Superior temporal gyrus (tissue), 1 donor: ENCODE measurements around the gene KCNK17.

ENCODE experiments used
- DNase-seq: peaks from one replicate; pipeline ENCODE4 v3.0.0-alpha.2; 2016; ENCODE audit errors: extremely low spot score

The KCNK17 gene

DNA sequence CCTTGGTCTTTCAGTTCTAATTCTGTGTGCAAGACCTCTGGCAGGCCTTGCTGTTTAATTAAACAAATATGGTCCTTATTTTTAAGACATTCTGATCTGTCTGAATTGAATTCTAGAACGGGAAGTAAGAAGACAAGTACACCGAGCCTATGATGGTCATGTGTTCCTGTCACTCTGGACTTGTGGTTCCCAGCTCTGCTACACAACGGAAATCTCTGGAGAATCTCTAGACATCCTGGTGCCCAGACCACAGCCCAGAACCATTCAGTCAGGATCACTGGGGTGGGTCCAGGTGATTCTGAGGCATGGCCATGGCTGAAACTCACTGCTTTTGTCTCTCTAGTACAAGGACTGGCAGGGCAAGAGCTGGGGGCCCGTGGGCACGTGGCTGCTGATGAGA, 24.2 kb upstream of the KCNK17 start:
- no peak for DNase-seq

DNA sequence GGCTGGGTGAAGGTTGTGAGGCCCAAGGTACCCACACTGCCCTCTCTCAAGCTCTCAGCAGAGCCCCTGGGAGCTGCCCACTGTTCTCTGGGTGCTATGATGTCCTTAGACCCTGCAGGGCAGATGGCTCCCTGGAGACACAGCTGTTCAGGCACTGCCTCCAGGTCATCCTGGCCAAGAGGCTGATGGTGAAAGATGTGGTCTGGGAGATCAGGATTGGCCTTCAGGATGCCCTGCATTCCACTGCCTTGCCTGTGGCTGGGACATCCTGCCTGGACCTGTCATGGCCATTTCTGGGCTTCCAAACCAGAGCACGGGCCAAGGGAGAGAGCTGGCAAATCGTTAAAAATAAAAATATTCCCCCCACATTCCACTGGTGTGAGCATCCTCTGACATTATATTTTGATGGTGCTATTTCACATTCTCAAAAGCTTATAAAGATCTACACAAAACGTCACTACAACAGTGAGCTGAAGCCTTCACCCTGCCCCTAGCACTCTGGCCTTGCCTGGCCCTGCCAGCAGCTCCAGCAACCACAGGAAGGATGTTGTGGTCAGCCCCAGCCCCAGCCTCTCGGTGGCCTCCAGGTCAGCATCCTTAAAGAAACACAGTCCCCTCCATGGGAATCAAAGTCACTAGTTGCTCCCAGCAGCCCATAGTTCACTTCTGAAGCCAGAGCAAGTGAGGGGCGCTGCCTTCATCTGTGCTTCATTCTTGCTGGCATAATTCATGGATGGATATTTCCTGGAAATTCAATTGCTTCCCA, 21.7 kb upstream of the KCNK17 start:
- DNase-seq, result no peak

DNA sequence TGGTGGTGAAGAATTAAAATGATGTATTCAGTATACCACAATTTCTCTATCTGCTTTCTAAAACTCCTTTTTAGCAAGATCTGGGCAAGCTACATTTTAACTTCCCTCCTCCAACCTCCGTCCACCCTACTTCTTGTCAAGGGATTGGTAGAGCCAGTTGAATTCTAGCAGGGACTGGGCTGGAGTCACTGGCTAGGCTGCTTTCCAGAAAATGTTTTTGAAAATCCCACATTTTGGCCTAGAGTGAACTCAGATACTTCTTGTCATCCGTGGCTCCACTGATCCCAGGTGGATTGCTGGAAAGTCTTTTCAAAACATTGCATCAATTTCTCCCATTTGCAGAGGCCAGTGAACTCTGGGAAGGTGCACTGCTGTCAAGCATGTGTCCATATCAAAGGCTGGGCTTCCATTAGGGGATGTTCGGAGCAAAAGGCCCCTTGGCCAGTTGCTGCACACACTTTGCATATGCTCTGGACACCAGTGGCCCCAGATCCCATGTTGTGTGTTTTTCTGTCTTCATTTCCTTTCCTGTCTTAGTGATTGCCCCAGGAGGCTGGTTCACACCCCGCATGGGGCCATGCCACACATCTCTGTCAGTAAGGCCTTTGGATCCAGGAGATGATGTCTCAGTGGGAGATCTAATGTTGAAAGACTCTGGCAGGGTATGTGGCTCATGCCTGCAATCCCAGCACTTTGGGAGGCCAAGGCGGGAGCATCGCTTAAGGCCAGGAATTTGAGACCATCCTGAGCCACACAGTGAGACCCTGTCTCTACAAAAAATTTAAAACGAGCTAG, 19.6 kb upstream of the KCNK17 start:
- no peak for DNase-seq

DNA sequence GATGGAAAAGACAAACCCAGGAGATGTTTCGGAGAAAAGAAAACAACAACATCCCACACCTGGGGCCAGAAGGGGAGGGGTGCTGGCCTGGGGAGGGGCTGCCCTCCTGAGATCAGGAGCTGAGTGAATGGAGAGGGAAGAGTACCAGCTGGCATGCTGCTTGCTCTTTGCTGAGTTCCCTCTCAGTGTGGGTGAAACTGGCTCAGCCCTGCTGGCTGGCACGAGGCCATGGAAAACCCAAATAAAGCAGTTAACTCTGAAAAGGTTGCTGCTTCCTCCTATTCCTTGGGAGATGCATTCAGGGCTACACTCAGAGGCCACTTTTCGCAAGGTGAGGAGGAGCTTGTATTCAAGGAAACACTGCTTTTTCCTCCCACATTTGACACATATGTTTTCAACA, 16.3 kb upstream of the KCNK17 start:
- DNase-seq, result peak; percentile 70

- DNase-seq, result no peak
These were observed 15.8 kb upstream of the KCNK17 start for GRCh38 chr6:39330057-39330456.

GRCh38 chr6:39328066-39328465, 13.8 kb upstream of the KCNK17 start:
- DNase-seq, result no peak

DNA sequence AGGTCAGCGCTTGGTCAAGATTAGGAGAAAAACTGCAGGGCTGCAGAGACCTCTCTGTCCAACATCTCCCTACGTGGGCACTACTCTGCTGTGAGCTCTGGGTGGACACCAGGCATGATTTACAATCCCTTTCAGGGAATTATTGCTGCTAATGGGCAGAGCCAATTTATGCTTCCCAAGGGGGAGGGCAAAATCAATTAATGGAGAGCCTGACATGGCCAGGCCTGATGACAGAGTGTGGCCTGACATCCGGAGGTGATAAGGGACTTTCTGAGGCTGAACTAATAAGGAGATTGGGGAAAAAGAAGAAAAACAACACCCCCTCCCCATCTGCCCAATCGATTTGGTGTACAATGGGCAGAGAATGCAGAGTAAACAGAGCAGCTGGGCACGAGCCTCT, 13.3 kb upstream of the KCNK17 start:
- no peak for DNase-seq

GRCh38 chr6:39322306-39322850, 8.2 kb upstream of the KCNK17 start, which contains the start of gene KCNK16:
KCNK16 (minus strand) TSS chr6:39322702; CDS start chr6:39322540, 162 bp downstream.
- DNase-seq, result no peak

GRCh38 chr6:39321761-39322160, 7.5 kb upstream of the KCNK17 start:
- DNase-seq, result no peak

DNA sequence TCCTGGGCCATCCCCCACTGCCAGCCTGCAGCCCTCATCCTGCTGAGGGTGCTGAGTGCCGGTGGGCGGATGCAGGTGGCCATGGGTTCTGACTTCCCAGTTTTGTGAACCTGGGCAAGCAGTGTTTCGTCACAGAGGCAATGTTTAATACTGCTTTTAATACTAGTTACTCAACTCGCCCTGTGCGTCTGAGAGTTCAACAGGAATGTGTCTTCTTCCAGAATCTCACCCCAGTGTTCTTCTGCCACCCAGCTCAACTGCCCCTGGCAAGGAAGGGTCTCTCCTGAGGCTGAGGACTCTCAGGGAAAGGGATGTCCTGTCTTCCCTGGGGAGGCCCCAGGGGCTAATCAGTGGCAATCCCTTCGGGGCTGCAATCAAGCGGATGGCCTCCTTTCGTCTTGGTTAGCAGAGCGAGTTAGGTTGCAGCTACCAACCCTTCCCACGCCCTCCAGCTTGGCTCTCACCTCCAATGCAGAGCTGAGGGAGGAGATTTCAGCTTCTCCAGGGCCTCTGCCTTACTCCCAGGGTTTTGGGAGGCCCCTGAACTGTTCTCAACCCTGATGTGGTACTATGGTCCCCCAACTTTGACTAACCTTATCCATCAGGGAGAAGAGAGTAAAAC, 6.3 kb upstream of the KCNK17 start:
- no peak for DNase-seq

DNA sequence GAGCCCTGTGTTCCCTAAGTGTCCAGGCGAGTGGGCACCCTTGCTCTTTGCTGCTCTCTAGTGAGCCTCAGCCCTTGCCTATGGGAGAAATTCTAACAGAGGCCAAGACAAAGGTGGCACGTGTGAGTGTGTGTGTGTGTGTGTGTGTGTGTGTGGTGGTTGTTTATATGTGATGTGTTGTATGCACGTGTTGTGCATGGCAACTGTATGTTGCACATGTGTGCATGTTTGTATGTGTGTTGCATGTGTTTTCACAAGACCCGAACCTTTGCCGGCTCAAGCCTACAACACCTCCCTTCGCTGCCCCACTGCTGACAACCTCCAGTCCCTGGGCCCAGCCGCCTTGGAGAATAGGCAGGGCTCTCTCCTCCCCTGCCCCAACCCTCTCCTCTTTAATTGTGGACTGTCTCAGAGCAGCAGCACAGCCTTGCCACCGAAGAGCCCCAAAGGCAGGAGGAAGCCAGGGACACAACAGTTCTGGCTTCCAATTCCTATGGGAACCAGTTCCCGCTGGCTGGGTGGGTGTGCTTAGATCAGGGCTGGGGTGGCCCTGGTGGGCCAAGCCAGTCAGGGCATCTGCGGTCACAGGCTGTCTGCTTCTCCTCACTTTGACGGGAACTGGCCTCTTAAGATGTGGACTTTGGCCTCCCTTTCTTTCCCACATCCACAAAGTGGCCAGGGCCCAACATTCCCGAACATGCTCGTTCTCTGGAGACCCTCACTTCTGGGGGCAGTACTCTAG, 5.6 kb upstream of the KCNK17 start:
- no peak for DNase-seq

DNA sequence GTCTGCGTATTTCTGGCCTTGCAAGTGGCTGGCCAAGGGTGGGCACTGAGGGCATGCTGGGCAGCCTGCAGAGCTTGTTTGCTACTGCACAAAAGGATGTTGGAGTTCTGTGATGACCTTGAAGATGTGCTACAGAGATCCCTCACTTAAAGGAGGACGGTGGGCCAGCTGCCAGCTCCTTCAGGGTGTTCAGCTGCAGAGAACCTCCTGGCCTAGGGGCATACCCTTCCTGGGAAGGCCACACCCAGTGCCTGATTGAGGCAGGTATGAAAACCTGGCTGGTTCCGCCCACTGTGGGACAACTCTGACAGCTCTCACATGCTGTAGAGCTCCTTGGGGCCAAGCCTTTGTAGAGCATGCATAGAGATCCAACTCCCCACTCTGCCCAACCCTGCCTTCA, 3.0 kb upstream of the KCNK17 start:
- no peak for DNase-seq

DNA sequence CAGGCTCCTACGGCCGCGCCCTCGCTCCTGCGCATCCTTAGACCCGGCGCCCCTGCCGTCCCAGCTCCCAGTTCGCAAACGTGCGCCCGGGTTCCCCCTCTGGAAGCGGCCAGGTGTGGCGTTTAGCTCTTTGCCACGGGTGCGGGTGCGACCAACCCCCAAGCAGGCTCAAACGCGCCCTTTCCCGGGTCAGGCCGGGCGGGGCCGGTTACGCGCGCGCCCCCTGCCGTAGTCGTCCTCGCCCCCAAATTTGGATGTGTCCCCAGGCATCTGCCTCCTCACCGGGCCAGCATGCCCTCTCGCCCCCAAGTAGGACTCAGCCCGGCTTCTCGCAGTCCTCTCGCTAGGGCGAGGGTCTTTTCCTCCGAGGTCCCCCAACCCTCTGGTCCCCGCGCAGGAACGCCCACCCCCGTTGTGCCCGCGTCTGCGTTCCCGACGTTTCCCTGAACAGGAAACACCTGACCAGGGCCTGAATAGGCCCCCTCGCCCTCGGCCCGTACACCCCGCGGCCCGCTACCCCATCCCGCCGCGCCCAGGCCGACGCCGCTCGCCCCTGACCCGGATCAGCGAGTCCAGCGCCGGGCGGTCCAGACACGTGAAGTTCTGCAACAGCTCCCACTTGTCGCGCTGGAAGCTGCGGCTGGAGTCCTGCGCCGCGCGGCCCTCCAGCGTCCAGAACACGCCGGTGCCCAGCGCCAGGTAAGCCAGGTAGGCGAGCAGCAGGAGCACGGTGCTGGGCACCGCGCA, 520 bp downstream of the KCNK17 start:
- DNase-seq, result no peak

- no peak for DNase-seq
These were observed 1.2 kb downstream of the KCNK17 start for GRCh38 chr6:39312912-39313525.

- DNase-seq, result no peak
These were observed 3.7 kb downstream of the KCNK17 start for GRCh38 chr6:39310542-39310941.

DNA sequence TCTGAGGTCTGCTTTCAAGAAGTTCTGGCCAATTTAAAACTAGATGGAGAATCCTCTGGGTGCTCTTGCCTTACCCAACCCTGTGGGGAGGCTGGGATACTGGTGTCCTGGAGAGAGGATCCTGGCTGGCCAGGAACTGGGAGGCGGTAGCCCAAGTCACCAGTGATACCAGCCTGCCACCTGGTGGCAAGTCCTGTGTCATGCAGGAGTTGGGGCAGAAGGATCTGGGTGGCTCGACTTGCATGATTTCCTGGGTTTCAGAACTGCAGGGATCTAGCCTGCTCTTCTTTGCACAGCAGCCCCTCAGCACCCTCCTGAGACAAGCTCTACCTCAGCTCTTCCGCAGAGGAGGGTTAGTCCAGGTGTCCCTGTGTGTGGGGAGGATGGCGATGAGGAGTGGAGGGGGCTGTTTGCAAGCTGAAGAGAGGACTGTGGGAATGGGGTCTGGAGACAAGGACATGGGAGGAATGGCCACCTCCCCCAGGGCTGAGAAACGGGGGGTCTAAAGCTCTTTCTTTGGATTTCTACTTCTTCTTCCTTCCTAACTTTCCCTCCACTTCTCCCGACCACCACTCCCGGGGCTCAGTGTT, 4.2 kb downstream of the KCNK17 start:
- DNase-seq, result peak; percentile 86

- DNase-seq, result no peak
These were observed 6.8 kb downstream of the KCNK17 start for GRCh38 chr6:39307462-39307861.

- DNase-seq, result no peak
These were observed 9.3 kb downstream of the KCNK17 start for GRCh38 chr6:39304951-39305350.

DNA sequence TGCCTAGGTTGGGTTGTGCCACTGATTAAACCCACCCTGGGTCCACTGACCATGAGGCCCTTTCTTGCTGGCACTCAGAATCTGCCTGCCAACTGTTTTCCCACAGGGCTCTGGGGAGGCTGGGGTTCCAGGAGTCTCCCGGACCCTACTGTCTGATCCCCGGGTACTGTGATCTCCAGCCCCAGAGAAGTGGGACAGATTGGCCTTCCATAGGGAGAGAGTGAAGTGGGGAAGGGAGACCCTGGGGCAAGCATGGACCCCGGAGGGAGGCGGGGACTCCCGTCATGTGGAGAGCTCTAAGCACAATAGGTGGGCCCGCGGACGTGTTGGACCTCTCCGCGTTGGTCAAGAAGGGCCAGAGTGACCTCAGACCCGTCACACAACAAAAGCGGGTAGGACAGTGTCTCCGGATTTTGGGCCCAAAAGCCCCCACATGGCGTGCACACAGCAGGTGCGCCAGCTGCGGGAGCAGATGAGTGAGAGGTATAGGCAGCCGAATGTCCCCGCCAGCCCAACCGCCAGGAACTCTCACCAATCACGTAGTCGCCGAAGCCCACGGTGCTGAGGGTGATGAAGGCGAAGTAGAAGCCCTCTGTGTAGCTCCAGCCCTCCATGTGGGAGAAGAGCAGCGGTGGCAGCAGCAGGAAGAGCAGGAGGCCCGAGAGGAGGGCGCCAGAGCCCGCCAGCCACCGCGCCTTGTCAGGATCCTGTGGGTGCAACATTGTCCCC, 10.6 kb downstream of the KCNK17 start:
- DNase-seq, result no peak
